Stomach (tissue), 9 donors: Measurements from ENCODE around the gene TCEANC2. TPM values are rescaled to one million over a fixed set of nuclear protein-coding genes. Genes with fewer than 3 reads are reported as not detected.
A peak's percentile ranks its signal among the peaks of the same experiment; 100 is the strongest.

Experiments used
- DNase-seq, 2 donors: peaks; one replicate each; pipeline versions ENCODE4 v3.0.0 to v3.0.0-alpha.2; 2013 to 2019
- H3K27ac ChIP-seq, 5 donors: fragments of 200-600 bp in 4 of 5; sonication (generic) in 4 of 5; one replicate each; pipeline ENCODE4 v1.5.1; 2013 to 2019; ENCODE audit warnings: mild to moderate bottlenecking in 1 of 5, moderate library complexity in 1 of 5
- H3K27me3 ChIP-seq, 3 donors: fragments of 200-600 bp; sonication (generic); one replicate each; pipeline ENCODE4 v1.5.1; 2017 to 2019; ENCODE audit warnings: mixed run types in 1 of 3
- H3K36me3 ChIP-seq, 4 donors: fragments of 200-600 bp; sonication (generic); 1 replicate in 3 of 4; 2 replicates in 1 of 4; pipeline ENCODE4 v1.5.1; 2016 to 2019
- H3K4me1 ChIP-seq, 4 donors: fragments of 200-600 bp; sonication (generic); one replicate each; pipeline ENCODE4 v1.5.1; 2016 to 2019
- H3K4me3 ChIP-seq, 4 donors: fragments of 200-600 bp; sonication (generic) in 3 of 4; one replicate each; pipeline ENCODE4 v1.5.1; 2016 to 2019; ENCODE audit warnings: mild to moderate bottlenecking in 1 of 4
- H3K9me3 ChIP-seq, 4 donors: fragments of 200-600 bp; sonication (generic); one replicate each; pipeline ENCODE4 v1.5.1; 2016 to 2019
- EP300 ChIP-seq: sonication (generic); formaldehyde crosslinking; IDR thresholded peaks from one replicate; pipeline ENCODE4 v1.6.1; 2017; ENCODE audit warnings: antibody characterized with exemption
- POLR2A ChIP-seq, 4 donors: fragments of 450-650 bp; IDR thresholded peaks; one replicate each; pipeline ENCODE4 v1.6.1; 2016; ENCODE audit warnings: antibody characterized with exemption in 4 of 4, control low read depth in 2 of 4, mild to moderate bottlenecking in 1 of 4, moderate library complexity in 1 of 4
- POLR2AphosphoS5 ChIP-seq, 3 donors: sonication (generic); formaldehyde crosslinking; IDR thresholded peaks; one replicate each; pipeline ENCODE4 v1.6.1; 2016; ENCODE audit warnings: antibody characterized with exemption in 3 of 3
- WGBS, 5 donors: extraction: QIAGEN DNeasy Blood & Tissue Kit in 3 of 5; methylation state at CpG; one replicate each; pipeline versions ENCODE4 v1.1.5 to v1.1.7; 2013 to 2018; 5-methylcytosine and 5-hydroxymethylcytosine counted together
- intact Hi-C: fragments of 100-400 bp; cut with DNase I; formaldehyde crosslinking; loops from one replicate; pipeline ENCODE4 v1.15.1; 2023; ENCODE audit warnings: low total_unique reads
- polyA plus RNA-seq, 3 donors: library from polyadenylated mRNA; stranded (reverse); fragments of 200-250 nt; gene quantifications; one replicate each; pipeline ENCODE4 v1.2.3, GENCODE V29; 2013
- total RNA-seq, 5 donors: library from RNA; depleted of rRNA; stranded (reverse); fragments of >200 nt; gene quantifications; one replicate each; pipeline versions ENCODE4 v1.1.0 to v1.2.3, GENCODE V29; 2014 to 2016
- TF ChIP-seq, protein P1 (sequence below), 7 experiments: fragments of 450-650 bp in 4 of 7; fragments of 200-600 bp in 3 of 7; sonication (generic) in 3 of 7; IDR thresholded peaks; one replicate each; pipeline ENCODE4 v1.5.1; 2016 to 2019; ENCODE audit warnings: antibody characterized with exemption in 7 of 7, control low read depth in 2 of 7, mild to moderate bottlenecking in 1 of 7
- donor health status: healthy with polysubstance abuse.
- donor health status: Bipolar disorder and iron deficiency.
- donor health status: healthy.

Gene TCEANC2
- total and polyA plus RNA-seq, 8 donors: 1.8 to 8.8 (median 2.4) TPM

DNA sequence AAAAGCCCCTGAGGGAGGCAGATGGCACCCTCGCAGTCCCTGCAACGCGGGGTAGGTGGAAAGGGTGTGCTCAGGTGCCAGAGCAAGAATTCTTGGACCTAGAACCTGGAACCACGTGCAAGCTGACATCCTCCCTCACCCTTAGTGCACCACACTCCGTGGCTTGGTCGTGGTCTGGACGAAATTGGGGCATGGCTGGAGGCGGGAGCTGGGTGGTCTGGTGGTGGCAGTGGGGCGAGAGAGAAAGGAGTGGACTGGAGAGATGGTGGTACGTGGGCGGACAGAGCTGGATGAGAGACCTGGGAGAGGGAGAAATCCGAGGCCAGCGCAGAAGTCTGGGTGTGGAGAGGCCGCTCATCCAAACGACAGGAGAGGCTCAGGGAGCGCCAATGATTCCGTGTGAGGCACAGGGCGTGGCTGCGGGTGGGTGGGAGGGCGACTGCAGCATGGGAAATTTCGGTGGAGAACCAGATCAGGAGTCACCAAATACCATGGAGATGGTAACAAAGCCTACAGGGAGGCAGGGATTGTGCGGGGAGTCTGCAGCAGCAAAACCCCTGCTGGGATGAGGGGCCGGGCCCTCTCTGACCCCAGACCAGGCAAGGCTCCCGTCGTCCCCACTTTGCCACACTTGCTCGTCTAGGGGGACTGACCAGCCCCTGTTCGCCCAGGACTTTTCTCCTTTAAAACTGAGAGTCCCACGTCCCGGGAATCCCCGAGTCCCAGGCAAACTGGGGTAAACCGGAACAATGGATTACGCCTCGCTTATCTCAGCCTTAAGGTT lies 67.5 kb downstream of the TCEANC2 start:
- WGBS, 5 donors: 51 to 69% (median 58%) methylated on average over 23 to 33 of the region's 33 CpGs
- no peaks in the 10 kb centered on the region for H3K36me3 ChIP-seq
- DNase-seq: no peak
- intact Hi-C loops: loop anchor here (10.0 kb wide), 1 partner anchor 374 kb away; no protein-coding TSS in a partner anchor
- H3K27ac ChIP-seq: peak overlapping the region in 1 of 5 donors; percentile 27
- peaks cover 17 to 49% (median 36%) of the 10 kb centered on the region in 4 donors for H3K4me1 ChIP-seq
- TF ChIP-seq EP300 (no peak), POLR2A (IDR thresholded peaks at IDR 0.05) (no peak), POLR2AphosphoS5 (IDR thresholded peaks at IDR 0.05) (no peak)
- TF ChIP-seq, protein P1, sequence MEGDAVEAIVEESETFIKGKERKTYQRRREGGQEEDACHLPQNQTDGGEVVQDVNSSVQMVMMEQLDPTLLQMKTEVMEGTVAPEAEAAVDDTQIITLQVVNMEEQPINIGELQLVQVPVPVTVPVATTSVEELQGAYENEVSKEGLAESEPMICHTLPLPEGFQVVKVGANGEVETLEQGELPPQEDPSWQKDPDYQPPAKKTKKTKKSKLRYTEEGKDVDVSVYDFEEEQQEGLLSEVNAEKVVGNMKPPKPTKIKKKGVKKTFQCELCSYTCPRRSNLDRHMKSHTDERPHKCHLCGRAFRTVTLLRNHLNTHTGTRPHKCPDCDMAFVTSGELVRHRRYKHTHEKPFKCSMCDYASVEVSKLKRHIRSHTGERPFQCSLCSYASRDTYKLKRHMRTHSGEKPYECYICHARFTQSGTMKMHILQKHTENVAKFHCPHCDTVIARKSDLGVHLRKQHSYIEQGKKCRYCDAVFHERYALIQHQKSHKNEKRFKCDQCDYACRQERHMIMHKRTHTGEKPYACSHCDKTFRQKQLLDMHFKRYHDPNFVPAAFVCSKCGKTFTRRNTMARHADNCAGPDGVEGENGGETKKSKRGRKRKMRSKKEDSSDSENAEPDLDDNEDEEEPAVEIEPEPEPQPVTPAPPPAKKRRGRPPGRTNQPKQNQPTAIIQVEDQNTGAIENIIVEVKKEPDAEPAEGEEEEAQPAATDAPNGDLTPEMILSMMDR (IDR thresholded peaks at IDR 0.05): no peak
- H3K27me3 ChIP-seq: peaks cover 0 to 8% (median 0%) of the 10 kb centered on the region in 3 donors
- H3K9me3 ChIP-seq: no peaks in the 10 kb centered on the region
- peak overlapping the region; percentile 22 to 42 (median 34) for H3K4me3 ChIP-seq

DNA sequence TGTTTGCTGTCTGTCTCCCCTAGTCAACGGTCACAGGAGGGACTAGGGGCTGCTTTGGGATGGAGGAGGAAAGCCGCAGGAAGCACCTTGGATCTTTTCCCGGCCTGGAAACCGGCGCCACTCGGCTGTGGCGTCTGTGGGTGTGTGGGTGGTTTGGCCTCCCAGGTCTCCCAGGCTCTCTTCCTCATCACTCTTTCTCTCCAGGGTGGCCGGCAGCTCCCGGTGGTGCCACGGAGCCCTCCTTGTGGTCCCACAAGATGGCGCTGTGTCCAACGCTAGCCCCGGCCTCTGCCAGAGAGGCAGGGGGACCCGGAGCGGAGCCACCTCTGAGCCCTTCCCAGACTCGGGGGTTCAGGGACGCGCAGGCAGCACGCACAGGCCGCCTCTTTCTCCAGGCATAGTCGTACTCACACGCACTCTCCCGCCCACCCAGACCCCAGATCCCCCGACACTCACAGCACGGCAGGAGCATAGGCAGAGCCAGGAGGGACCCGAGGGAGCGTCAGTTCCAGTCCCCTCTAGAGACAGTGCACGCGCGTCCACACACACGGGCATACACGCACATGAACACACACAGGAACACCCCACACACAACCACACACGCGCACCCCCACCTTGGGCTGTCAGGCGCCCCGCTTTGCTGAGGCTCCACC lies 68.2 kb downstream of the TCEANC2 start:
- TF ChIP-seq EP300 (no peak), POLR2AphosphoS5 (IDR thresholded peaks at IDR 0.05) (peak in 1 of 3 donors; percentile 37), POLR2A (IDR thresholded peaks at IDR 0.05) (no peak)
- TF ChIP-seq, protein P1 (IDR thresholded peaks at IDR 0.05): peak in 5 of 7 experiments; percentile 35 to 75 (median 67)

GRCh38 chr1:54122135-54122751 lies 68.8 kb downstream of the TCEANC2 start:
- Histone ChIP-seq H3K27me3 (peaks cover 0 to 8% (median 0%) of the 10 kb centered on the region in 3 donors), H3K4me3 (peak overlapping the region; percentile 22 to 42 (median 34)), H3K27ac (peak overlapping the region in 1 of 5 donors; percentile 27), H3K9me3 (no peaks in the 10 kb centered on the region), H3K4me1 (peaks cover 17 to 46% (median 34%) of the 10 kb centered on the region in 4 donors), H3K36me3 (no peaks in the 10 kb centered on the region)
- intact Hi-C loops: loop anchor here (10.0 kb wide), 1 partner anchor 373 kb away; no protein-coding TSS in a partner anchor
- TF ChIP-seq, protein P1 (IDR thresholded peaks at IDR 0.05): no peak
- TF ChIP-seq POLR2AphosphoS5 (IDR thresholded peaks at IDR 0.05) (no peak), POLR2A (IDR thresholded peaks at IDR 0.05) (no peak), EP300 (no peak)
- WGBS, 5 donors: 18 to 56% (median 36%) methylated on average over 12 to 14 of the region's 14 CpGs
- DNase-seq: peak in 1 of 2 donors; percentile 53

More for the DNA sequence above, 68.2 kb downstream of the TCEANC2 start:
- Histone ChIP-seq H3K27ac (peak overlapping the region in 1 of 5 donors; percentile 27), H3K4me3 (peak overlapping the region; percentile 22 to 42 (median 34)), H3K9me3 (no peaks in the 10 kb centered on the region), H3K36me3 (no peaks in the 10 kb centered on the region), H3K27me3 (peaks cover 0 to 8% (median 0%) of the 10 kb centered on the region in 3 donors), H3K4me1 (peaks cover 17 to 47% (median 34%) of the 10 kb centered on the region in 4 donors)
- WGBS, 5 donors: 4 to 6% (median 5%) methylated on average over 29 to 36 of the region's 36 CpGs
- intact Hi-C loops: loop anchor here (10.0 kb wide), 1 partner anchor 373 kb away; no protein-coding TSS in a partner anchor
- peak; percentile 84 to 94 for DNase-seq

DNA sequence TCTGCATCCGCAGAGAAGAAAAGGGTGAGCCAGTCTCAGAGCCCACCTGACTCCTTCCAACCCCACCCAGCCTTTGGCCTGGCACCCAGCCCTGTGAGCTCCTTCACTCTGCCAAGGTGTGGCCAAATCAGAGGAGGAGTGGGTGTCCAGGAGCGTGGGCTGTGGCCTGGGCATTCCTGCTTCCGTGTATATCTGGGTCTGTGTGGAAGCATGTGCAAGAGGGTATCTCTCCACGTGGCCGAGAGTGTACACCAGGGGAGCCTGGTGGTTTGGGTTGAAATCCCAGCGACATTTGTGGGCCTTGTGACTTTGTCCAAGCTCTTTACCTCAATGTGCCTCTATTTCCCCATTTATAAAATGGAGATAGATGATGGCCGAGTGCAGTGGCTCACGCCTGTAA lies 69.6 kb downstream of the TCEANC2 start:
- Histone ChIP-seq H3K4me3 (no peak overlapping the region), H3K27ac (no peak overlapping the region), H3K27me3 (peaks cover 0 to 8% (median 0%) of the 10 kb centered on the region in 3 donors), H3K9me3 (no peaks in the 10 kb centered on the region), H3K4me1 (peaks cover 17 to 46% (median 34%) of the 10 kb centered on the region in 4 donors), H3K36me3 (no peaks in the 10 kb centered on the region)
- TF ChIP-seq POLR2A (IDR thresholded peaks at IDR 0.05) (no peak), EP300 (no peak), POLR2AphosphoS5 (IDR thresholded peaks at IDR 0.05) (no peak)
- TF ChIP-seq, protein P1 (IDR thresholded peaks at IDR 0.05): no peak
- no peak for DNase-seq
- intact Hi-C loops: loop anchor here (10.0 kb wide), 1 partner anchor 372 kb away; no protein-coding TSS in a partner anchor
- WGBS, 5 donors: 80 to 99% (median 88%) methylated on average over 8 of the region's 8 CpGs
